Trophoblast cell (in vitro differentiated cells and primary cell): ENCODE results near the gene LRTM2.

ENCODE experiments used
- DNase-seq, 2 donors: peaks; one replicate each; pipeline ENCODE4 v3.0.0-alpha.2; 2016
- H2AFZ ChIP-seq: 2 replicates; pipeline ENCODE4 v1.6.1; 2013; ENCODE audit warnings: low read length, moderate library complexity, mild to moderate bottlenecking; ENCODE audit not compliant: insufficient read depth, poor library complexity
- H2AK5ac ChIP-seq: 2 replicates; pipeline ENCODE4 v1.6.1; 2013; ENCODE audit warnings: mild to moderate bottlenecking, low read length
- H2BK120ac ChIP-seq: 2 replicates; pipeline ENCODE4 v1.6.1; 2013; ENCODE audit warnings: low read length, mild to moderate bottlenecking, moderate library complexity; ENCODE audit not compliant: insufficient read depth, poor library complexity
- H2BK12ac ChIP-seq: 2 replicates; pipeline ENCODE4 v1.6.1; 2013; ENCODE audit warnings: mild to moderate bottlenecking, low read length, moderate library complexity
- H2BK5ac ChIP-seq: 2 replicates; pipeline ENCODE4 v1.6.1; 2013; ENCODE audit warnings: low read length, low read depth, moderate library complexity, mild to moderate bottlenecking; ENCODE audit not compliant: poor library complexity
- H3K14ac ChIP-seq: 2 replicates; pipeline ENCODE4 v1.6.1; 2013; ENCODE audit warnings: mild to moderate bottlenecking, low read length
- H3K18ac ChIP-seq: 2 replicates; pipeline ENCODE4 v1.6.1; 2013; ENCODE audit warnings: mild to moderate bottlenecking, low read length
- H3K23ac ChIP-seq: 2 replicates; pipeline ENCODE4 v1.6.1; 2013; ENCODE audit warnings: low read length
- H3K27ac ChIP-seq: 2 replicates; pipeline ENCODE4 v1.5.1; 2013; ENCODE audit warnings: low read depth, mild to moderate bottlenecking, inconsistent platforms, low read length, moderate library complexity
- H3K27me3 ChIP-seq: 2 replicates; pipeline ENCODE4 v1.6.1; 2013; ENCODE audit warnings: inconsistent platforms, mild to moderate bottlenecking, low read length, moderate library complexity; ENCODE audit not compliant: insufficient read depth
- H3K36me3 ChIP-seq, 2 experiments: 1 replicate in 1 of 2; 2 replicates in 1 of 2; pipeline ENCODE4 v1.6.1; 2013; ENCODE audit warnings: low read length in 2 of 2, mild to moderate bottlenecking in 2 of 2, moderate library complexity in 1 of 2; ENCODE audit not compliant: insufficient read depth in 2 of 2, control insufficient read depth in 1 of 2
- H3K4ac ChIP-seq: 2 replicates; pipeline ENCODE4 v1.6.1; 2013; ENCODE audit warnings: low read depth, mild to moderate bottlenecking, low read length, moderate library complexity
- H3K4me1 ChIP-seq, 2 experiments: 1 replicate in 1 of 2; 2 replicates in 1 of 2; pipeline ENCODE4 v1.6.1; 2013; ENCODE audit warnings: low read length in 2 of 2, mild to moderate bottlenecking in 2 of 2, moderate library complexity in 1 of 2; ENCODE audit not compliant: insufficient read depth in 2 of 2, control insufficient read depth in 1 of 2
- H3K4me2 ChIP-seq: 2 replicates; pipeline ENCODE4 v1.6.1; 2013; ENCODE audit warnings: inconsistent platforms, mild to moderate bottlenecking, low read length, moderate library complexity
- H3K4me3 ChIP-seq: 2 replicates; pipeline ENCODE4 v1.5.1; 2013; ENCODE audit warnings: mild to moderate bottlenecking, low read depth, low read length, inconsistent platforms
- H3K79me1 ChIP-seq: one replicate; pipeline ENCODE4 v1.6.1; 2013; ENCODE audit warnings: low read length
- H3K79me2 ChIP-seq: 2 replicates; pipeline ENCODE4 v1.6.1; 2013; ENCODE audit warnings: low read length, mild to moderate bottlenecking; ENCODE audit not compliant: control insufficient read depth, insufficient read depth, poor library complexity
- H3K9ac ChIP-seq: 2 replicates; pipeline ENCODE4 v1.6.1; 2013; ENCODE audit warnings: mild to moderate bottlenecking, low read length
- H3K9me3 ChIP-seq: 2 replicates; pipeline ENCODE4 v1.6.1; 2013; ENCODE audit warnings: low read depth, mild to moderate bottlenecking, control low read depth, inconsistent platforms, low read length; ENCODE audit not compliant: insufficient read depth
- H4K12ac ChIP-seq: 2 replicates; pipeline ENCODE4 v1.6.1; 2013; ENCODE audit warnings: low read depth, mild to moderate bottlenecking, low read length, moderate library complexity
- H4K8ac ChIP-seq: 2 replicates; pipeline ENCODE4 v1.6.1; 2013; ENCODE audit warnings: low read depth, mild to moderate bottlenecking, low read length, moderate library complexity
- H4K91ac ChIP-seq: one replicate; pipeline ENCODE4 v1.6.1; 2013; ENCODE audit warnings: low read depth, mild to moderate bottlenecking, low read length, moderate library complexity
- WGBS: extraction: QIAGEN DNeasy Blood & Tissue Kit; methylation state at CpG from one replicate; pipeline ENCODE4 v1.1.7; 2013; ENCODE audit warnings: missing lambda C conversion rate; ENCODE audit not compliant: insufficient read length, insufficient coverage; ENCODE audit errors: extremely low coverage; 5-methylcytosine and 5-hydroxymethylcytosine counted together

LRTM2 gene

GRCh38 chr12:1832801-1833595 lies 12.6 kb downstream of the LRTM2 start:
- Histone ChIP-seq H2BK5ac (no peak overlapping the region), H3K23ac (no peak overlapping the region), H4K12ac (no peak overlapping the region), H2BK12ac (no peak overlapping the region), H3K14ac (no peak overlapping the region), H3K27ac (no peak overlapping the region), H2BK120ac (no peak overlapping the region), H3K4me2 (no peak overlapping the region), H3K79me1 (no peaks in the 10 kb centered on the region), H3K18ac (no peak overlapping the region), H3K4me1 (peaks cover under 1 to 5% of the 10 kb centered on the region in 2 experiments), H2AK5ac (no peak overlapping the region), H3K27me3 (no peaks in the 10 kb centered on the region), H3K36me3 (no peaks in the 10 kb centered on the region), H3K9me3 (peaks cover 2% of the 10 kb centered on the region), H3K79me2 (no peaks in the 10 kb centered on the region), H2AFZ (no peak overlapping the region), H3K9ac (no peak overlapping the region), H3K4me3 (no peak overlapping the region), H3K4ac (no peak overlapping the region), H4K91ac (no peak overlapping the region), H4K8ac (no peak overlapping the region)
- WGBS, result no CpG with 5 or more reads among the region's 17 CpGs
- DNase-seq, result no peak

DNA sequence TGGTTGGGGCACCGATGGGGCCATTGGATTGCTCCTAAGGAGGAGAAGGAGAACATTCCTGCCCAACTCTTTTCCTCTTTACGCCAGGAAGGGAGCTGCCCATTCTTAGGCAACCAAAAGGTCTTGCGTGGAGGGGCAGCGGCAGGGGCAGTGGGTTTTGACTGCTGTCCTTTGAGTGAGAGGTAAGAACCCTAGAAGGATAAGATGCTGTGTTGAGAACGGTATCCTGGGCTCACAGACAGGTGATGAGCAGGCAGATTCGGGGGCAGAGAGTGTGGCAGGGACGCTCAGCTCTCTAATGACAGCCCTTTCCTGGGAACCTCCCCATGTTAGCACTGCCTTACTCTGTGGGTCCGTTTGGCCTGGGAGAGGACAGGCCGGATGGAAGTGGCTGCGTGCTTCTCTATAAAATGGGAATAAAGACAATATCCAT lies 13.2 kb downstream of the LRTM2 start:
- Histone ChIP-seq H3K27me3 (no peaks in the 10 kb centered on the region), H2BK120ac (no peak overlapping the region), H2AK5ac (no peak overlapping the region), H3K36me3 (no peaks in the 10 kb centered on the region), H3K23ac (no peak overlapping the region), H4K8ac (no peak overlapping the region), H3K9ac (no peak overlapping the region), H3K4ac (no peak overlapping the region), H4K91ac (no peak overlapping the region), H4K12ac (no peak overlapping the region), H2BK12ac (no peak overlapping the region), H3K79me1 (no peaks in the 10 kb centered on the region), H3K4me1 (peaks cover 4 to 5% of the 10 kb centered on the region in 2 experiments), H3K27ac (no peak overlapping the region), H3K18ac (no peak overlapping the region), H3K14ac (no peak overlapping the region), H2AFZ (no peak overlapping the region), H3K4me2 (no peak overlapping the region), H2BK5ac (no peak overlapping the region), H3K4me3 (no peak overlapping the region), H3K9me3 (peaks cover 2% of the 10 kb centered on the region), H3K79me2 (no peaks in the 10 kb centered on the region)
- no CpG with 5 or more reads among the region's 10 CpGs for WGBS
- DNase-seq, result no peak

DNA sequence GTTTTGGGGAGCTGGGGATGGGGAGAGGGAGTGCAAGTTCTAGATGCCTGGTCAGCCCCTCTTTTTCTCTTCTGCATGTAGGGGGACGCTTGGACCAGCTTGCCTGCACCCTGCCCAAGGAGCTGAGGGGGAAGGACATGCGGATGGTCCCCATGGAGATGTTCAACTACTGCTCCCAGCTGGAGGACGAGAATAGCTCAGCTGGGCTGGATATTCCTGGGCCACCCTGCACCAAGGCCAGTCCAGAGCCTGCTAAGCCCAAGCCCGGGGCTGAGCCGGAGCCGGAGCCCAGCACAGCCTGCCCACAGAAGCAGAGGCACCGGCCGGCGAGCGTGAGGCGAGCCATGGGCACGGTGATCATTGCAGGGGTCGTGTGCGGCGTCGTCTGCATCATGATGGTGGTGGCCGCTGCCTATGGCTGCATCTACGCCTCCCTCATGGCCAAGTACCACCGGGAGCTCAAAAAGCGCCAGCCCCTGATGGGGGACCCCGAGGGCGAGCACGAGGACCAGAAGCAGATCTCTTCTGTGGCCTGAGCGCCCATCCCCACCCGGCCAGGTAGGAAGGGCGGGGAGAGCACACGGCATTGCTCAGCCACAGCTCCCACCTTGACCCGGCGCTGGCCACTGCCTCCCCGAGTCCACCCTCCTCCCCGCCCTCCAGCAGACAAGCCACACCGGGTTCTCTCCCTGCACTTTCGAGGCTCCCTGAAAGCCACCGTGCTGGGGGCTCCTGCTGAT lies 14.0 kb downstream of the LRTM2 start:
- no peak overlapping the region for H2AFZ ChIP-seq
- no peak overlapping the region for H2AK5ac ChIP-seq
- no peaks in the 10 kb centered on the region for H3K36me3 ChIP-seq
- no peak overlapping the region for H3K4ac ChIP-seq
- H3K23ac ChIP-seq, result no peak overlapping the region
- no peak overlapping the region for H3K9ac ChIP-seq
- H4K8ac ChIP-seq, result no peak overlapping the region
- peaks cover 2% of the 10 kb centered on the region for H3K9me3 ChIP-seq
- H3K4me3 ChIP-seq, result no peak overlapping the region
- H3K18ac ChIP-seq, result no peak overlapping the region
- H3K27me3 ChIP-seq, result no peaks in the 10 kb centered on the region
- H2BK5ac ChIP-seq, result no peak overlapping the region
- H2BK120ac ChIP-seq, result no peak overlapping the region
- no peak for DNase-seq
- H3K4me1 ChIP-seq, result peaks cover 4 to 5% of the 10 kb centered on the region in 2 experiments
- H3K14ac ChIP-seq, result no peak overlapping the region
- WGBS, result no CpG with 5 or more reads among the region's 34 CpGs
- H3K27ac ChIP-seq, result no peak overlapping the region
- H3K79me2 ChIP-seq, result no peaks in the 10 kb centered on the region
- no peaks in the 10 kb centered on the region for H3K79me1 ChIP-seq
- H4K91ac ChIP-seq, result no peak overlapping the region
- no peak overlapping the region for H3K4me2 ChIP-seq
- no peak overlapping the region for H4K12ac ChIP-seq
- no peak overlapping the region for H2BK12ac ChIP-seq

DNA sequence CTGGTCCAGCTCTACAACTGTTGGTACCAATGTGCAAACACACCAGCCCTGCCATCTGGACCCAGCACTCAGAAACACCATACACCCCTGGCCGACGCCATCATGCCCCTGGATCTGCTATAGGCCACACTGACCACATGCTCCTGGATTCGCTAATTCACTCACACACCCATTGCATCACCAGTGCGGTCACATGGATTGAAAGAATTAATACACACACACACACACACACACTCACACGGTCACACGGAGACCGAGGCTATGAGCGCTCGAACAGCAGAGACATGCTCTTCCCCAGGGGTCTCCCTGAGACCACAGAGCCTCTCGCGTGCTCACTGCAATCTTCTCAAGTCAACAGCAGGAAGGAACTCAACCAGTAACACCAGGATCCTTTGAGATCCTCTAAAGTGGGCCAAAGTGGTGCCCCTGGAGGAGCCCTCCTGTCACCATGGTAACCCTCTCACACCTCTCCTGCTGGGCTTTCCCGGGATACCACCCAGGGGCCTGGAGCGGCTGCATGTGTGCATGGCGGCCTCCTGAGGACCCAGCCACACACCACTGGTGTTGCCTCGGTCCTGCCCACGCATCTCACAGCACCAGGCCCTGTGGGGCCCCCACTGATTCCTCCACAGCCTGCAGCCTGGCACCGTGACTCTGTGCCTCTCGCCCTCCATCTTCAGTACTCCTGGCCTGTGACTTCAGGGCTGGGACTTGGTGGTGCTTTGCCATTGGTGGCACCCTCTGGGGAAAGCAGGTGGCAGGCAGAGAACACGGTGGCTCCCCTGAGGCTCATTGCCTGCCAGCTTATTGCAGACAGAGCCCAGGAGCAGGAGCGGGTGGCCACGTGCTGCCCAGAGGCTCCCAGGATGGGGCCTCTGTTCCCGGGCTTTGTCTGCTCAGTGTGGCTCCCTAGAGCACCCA lies 15.1 kb downstream of the LRTM2 start:
- Histone ChIP-seq H3K4me2 (no peak overlapping the region), H3K27me3 (no peaks in the 10 kb centered on the region), H2AFZ (no peak overlapping the region), H2BK120ac (no peak overlapping the region), H4K91ac (no peak overlapping the region), H3K9me3 (peaks cover 2% of the 10 kb centered on the region), H4K12ac (no peak overlapping the region), H3K4ac (no peak overlapping the region), H3K79me1 (no peaks in the 10 kb centered on the region), H3K4me3 (no peak overlapping the region), H2AK5ac (no peak overlapping the region), H3K4me1 (peaks cover 4 to 5% of the 10 kb centered on the region in 2 experiments), H3K23ac (no peak overlapping the region), H3K18ac (no peak overlapping the region), H3K36me3 (no peaks in the 10 kb centered on the region), H2BK12ac (no peak overlapping the region), H3K9ac (no peak overlapping the region), H2BK5ac (no peak overlapping the region), H3K14ac (no peak overlapping the region), H4K8ac (no peak overlapping the region), H3K27ac (no peak overlapping the region), H3K79me2 (no peaks in the 10 kb centered on the region)
- WGBS, result no CpG with 5 or more reads among the region's 22 CpGs
- DNase-seq, result no peak
